GM18951 (cell line): Measurements from ENCODE around the gene USB1.

Source experiments
- POLR2A ChIP-seq: IDR thresholded peaks from 4 replicates; pipeline ENCODE4 v1.6.1; 2011; ENCODE audit warnings: mild to moderate bottlenecking; ENCODE audit not compliant: insufficient read length, insufficient read depth; ENCODE audit errors: extremely low read depth
- in situ Hi-C: fragments of 300-500 bp; cut with MboI; formaldehyde crosslinking; loops from one replicate; pipeline ENCODE4 v1.12.0; 2022; ENCODE audit warnings: low sequenced_read_pairs, mixed read lengths, inconsistent platforms; ENCODE audit not compliant: unreplicated experiment

The USB1 gene

GRCh38 chr16:58051821-58052603, 50.8 kb downstream of the USB1 start:
- TF ChIP-seq POLR2A, result no peak
- in situ Hi-C loops, result no loop called here

DNA sequence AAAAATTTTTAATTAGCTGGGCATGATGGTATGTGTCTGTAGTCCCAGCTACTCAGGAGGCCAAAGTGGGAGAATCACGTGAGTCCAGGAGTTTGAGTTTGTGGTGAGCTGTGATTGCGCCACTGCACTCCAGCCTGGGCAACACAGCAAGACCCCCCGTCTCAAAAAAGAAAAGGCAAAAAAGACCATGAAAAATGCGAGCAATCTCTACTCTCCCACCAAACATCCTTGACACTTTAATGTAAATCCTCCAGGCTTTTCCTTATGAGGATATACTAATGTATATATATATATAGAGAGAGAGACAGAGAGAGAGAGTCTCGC, 52.4 kb downstream of the USB1 start:
- in situ Hi-C loops, result no loop called here
- TF ChIP-seq POLR2A, result no peak

GRCh38 chr16:58054289-58054688, 53.1 kb downstream of the USB1 start:
- in situ Hi-C loops, result no loop called here
- TF ChIP-seq POLR2A, result no peak

DNA sequence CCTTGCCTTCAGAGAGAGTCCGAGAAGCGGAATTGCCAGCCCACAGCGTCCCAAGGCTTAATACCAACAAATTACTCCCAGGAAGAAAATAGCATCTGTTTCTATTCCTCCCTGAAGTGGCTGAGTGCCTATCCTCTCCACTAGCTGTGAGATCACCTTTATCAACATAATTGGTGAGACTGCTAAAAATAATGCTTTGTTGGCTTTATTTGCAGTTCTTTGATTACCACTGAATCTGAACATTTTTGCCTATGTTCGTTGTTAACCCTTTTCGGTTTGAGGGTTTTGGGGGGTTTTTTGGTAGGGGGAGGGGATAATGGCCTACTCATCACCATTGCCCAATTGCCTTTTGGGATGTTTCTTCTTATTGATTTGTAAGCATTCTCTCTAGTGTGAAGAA, 55.4 kb downstream of the USB1 start:
- in situ Hi-C loops, result no loop called here

DNA sequence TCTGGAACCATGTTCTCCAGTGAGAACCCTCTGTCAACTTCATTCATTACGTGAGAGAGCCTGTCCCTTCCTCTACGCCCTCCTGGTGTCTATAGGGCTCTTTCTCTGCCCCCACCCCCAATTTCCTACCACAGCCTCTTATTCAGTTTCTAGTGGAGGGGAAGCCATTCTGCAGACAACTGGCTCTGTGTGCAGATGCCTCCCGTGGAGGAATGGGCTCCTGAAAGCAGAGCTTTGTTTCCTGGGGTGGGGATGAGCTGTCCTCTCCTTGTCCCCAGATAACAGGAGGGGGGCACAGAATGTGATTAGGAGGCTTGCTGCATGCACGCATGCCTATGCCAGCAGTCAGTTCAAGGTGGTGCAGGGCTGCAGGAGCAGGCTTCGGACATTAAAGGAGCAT, 55.9 kb downstream of the USB1 start:
- no peak for TF ChIP-seq POLR2A

More for the DNA sequence above, 55.4 kb downstream of the USB1 start:
- no peak for TF ChIP-seq POLR2A

GRCh38 chr16:58057784-58058183, 56.6 kb downstream of the USB1 start:
- no peak for TF ChIP-seq POLR2A
- in situ Hi-C loops, result no loop called here

More for the DNA sequence above, 55.9 kb downstream of the USB1 start:
- in situ Hi-C loops, result no loop called here

DNA sequence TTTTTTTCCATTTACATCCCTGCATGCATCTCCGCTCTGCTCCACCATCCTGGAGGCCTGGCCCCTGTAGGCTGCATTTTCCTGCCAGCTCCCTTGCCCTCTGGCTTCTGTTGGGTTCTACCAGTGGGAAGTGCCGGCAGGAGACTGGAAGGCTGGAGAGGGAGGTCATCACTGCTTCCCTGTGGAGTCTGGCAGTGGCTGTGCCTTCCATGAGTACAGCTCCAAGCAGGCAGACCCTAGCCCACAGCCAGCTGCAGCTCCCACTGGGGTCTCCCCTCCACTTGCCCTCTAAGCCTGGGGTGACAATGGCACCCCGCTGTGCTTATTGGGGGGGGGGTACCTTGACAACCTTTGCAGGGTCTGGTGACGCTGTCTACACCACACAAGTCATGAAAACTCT, 61.6 kb downstream of the USB1 start:
- no peak for TF ChIP-seq POLR2A
- in situ Hi-C loops, result no loop called here

DNA sequence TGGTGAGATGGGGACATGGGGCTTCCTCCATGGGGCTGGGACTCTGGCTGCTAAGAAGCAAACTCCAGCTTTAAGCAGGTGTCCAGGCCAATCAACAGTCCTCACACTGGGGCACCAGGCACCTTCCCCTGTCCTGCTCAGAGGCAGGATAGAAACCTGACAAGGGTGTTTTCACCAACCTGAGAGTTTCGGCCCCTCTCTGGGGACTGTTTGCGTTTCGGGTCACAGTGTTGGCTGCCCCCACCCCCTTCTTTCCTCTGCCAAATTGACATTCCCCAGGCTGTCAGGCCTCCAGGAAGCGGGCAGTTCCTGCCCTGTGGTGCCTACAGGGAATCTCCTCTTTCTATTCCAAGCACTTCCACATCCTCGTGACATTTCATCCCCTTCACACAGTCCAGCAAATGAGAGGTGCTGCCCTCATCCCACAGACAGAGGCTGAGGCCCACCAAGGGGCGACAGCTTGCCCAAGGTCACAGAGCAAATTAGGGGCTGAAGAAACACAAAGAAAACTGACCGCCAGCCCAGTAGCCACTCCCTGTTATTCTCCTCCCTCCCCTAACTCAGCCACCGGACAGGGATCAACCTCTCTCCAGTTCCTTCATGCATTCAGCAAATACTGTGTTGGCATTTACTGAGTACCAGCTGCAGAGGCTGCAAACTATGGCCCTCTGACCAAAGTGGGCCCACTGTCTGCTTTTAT, 62.3 kb downstream of the USB1 start:
- no peak for TF ChIP-seq POLR2A
- in situ Hi-C loops, result no loop called here

GRCh38 chr16:58070585-58070984, 69.4 kb downstream of the USB1 start:
- TF ChIP-seq POLR2A, result no peak
- in situ Hi-C loops, result no loop called here
